ENCODE results near the gene RCAN2. TPM values are rescaled to one million over a fixed set of nuclear protein-coding genes. Genes with fewer than 3 reads are reported as not detected.
A peak's percentile ranks its signal among the peaks of the same experiment; 100 is the strongest.

RCAN2 gene
- total and polyA plus RNA-seq, 8 donors = 2.5 to 35.8 (median 3.1) TPM

DNA sequence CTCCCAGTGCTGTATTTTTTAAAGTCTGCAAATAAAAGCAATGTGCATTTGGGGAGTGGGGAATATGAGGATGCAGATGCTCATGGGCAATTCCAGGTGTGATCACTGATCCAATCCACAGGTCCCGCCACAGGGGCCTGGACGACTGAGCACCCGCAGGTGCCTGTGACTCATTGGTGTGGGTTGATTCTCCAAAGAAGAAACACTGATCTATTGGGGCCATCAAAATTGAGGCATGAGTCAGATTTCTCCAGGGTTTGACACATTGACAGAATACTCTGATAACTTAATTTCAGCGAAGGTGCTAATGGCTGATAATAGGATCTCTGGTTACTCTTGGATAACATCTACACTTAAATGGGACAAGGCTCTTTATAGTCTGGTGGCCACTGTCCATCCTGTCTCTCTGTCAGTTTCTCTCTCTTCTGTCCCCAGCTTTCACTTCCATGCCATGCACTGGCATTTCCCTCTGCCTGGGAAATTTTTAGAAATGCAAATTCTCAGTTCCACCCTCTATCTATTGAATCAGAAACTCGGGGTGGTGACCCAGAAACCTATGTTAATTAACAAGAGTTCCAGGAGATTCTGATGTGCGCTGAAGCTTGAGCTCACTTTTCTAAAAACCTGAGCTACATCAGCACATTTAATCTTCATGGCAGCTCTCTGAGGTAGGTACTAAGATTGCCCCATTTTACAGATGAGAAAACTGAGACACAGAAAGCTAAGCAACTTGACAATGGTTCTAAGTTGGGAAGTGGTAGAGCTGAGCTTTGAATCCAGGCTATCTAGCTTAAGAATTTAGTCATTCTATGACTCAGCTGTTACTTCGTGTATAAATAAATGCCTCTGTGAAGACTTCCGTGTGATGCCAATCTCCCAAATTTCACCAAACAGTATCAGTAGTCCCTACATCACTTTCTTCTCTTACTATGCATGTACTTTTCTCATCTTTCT, 10.2 kb upstream of the RCAN2 start:
- H3K9me3 ChIP-seq = no peaks in the 10 kb centered on the region
- TF ChIP-seq, protein P1, sequence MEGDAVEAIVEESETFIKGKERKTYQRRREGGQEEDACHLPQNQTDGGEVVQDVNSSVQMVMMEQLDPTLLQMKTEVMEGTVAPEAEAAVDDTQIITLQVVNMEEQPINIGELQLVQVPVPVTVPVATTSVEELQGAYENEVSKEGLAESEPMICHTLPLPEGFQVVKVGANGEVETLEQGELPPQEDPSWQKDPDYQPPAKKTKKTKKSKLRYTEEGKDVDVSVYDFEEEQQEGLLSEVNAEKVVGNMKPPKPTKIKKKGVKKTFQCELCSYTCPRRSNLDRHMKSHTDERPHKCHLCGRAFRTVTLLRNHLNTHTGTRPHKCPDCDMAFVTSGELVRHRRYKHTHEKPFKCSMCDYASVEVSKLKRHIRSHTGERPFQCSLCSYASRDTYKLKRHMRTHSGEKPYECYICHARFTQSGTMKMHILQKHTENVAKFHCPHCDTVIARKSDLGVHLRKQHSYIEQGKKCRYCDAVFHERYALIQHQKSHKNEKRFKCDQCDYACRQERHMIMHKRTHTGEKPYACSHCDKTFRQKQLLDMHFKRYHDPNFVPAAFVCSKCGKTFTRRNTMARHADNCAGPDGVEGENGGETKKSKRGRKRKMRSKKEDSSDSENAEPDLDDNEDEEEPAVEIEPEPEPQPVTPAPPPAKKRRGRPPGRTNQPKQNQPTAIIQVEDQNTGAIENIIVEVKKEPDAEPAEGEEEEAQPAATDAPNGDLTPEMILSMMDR (IDR thresholded peaks at IDR 0.05) = no peak
- H3K4me1 ChIP-seq = no peaks in the 10 kb centered on the region
- ATAC-seq (no peak), DNase-seq (no peak)
- intact Hi-C loops (cut with DNase I) = no loop called here
- H3K27me3 ChIP-seq = peaks cover 0 to 5% of the 10 kb centered on the region in 2 donors
- H3K27ac ChIP-seq = no peak overlapping the region
- no peak overlapping the region for H3K4me3 ChIP-seq
- no peaks in the 10 kb centered on the region for H3K36me3 ChIP-seq

DNA sequence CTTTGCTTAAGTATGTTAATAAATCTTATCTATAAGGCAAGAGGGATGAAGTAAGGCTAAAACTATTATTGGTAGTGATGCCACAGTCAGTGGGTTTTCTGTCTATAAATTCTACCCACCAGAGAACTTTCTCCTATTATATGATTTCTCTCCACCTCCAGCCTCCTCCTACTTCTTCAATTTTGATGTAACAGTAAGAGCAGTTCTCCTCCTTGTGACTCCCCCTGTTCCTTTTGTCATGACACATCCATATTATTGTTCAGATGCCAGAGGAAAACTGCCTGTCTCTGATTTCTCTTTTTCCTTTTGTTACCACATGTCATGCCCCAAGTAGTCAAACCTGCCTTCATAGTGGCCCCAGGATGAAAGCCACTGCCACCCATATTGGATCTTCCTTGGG, 9.1 kb upstream of the RCAN2 start:
- intact Hi-C loops (cut with DNase I) = no loop called here
- no peaks in the 10 kb centered on the region for H3K36me3 ChIP-seq
- TF ChIP-seq, protein P1 (IDR thresholded peaks at IDR 0.05) = no peak
- no peaks in the 10 kb centered on the region for H3K4me1 ChIP-seq
- no peak overlapping the region for H3K27ac ChIP-seq
- DNase-seq (no peak), ATAC-seq (no peak)
- H3K9me3 ChIP-seq = no peaks in the 10 kb centered on the region
- no peak overlapping the region for H3K4me3 ChIP-seq
- H3K27me3 ChIP-seq = peaks cover 0 to 5% of the 10 kb centered on the region in 2 donors

DNA sequence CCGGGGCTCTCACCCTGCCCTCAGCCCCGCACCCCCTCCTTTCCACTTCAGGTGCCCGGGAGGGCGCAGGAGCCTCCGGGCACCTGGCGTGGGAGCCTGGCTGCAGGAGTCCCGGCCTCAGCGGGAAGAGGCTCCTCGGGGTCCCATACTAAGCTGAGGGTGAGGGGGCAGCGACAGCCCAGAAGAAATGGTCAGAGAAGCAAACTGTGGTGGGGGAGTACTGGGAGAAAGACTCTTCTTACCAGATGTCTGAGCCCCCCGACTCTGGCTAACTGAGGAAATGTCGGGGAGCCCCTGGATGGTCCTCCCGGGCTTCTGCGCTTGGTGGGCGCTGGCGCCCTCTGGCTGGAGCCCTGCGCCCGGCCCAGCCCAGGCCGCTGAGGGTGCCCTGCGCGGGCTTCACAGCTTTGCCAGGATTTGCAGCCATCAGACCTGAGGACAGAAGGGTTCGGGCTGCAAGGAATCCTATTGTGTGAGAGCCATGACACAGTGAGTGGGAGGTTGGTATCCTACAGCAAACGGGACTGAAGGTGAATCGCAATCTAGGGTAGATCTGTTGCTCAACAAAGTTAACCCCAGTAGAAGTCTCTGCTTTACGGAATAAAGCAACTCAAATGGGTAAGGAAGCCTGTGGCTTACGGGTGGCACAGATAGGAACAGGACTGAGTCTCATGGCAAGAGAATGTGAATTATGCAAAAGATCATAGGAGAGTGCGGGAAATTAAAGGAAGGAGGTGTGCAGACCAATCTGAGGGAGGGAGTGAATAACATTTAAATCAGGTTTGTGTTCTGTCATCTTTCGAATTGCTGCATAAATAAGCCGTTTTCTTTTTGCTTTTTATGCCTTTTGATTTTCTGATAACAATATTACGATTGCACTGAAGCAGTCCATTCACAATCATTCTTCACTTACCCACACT, 639 bp upstream of the RCAN2 start:
- peak overlapping the region; percentile 47 to 61 for H3K4me3 ChIP-seq
- intact Hi-C loops (cut with DNase I) = no loop called here
- no peaks in the 10 kb centered on the region for H3K36me3 ChIP-seq
- H3K9me3 ChIP-seq = no peaks in the 10 kb centered on the region
- H3K27ac ChIP-seq = peak overlapping the region; percentile 2 to 51
- DNase-seq (peak; percentile 39 to 79 (median 40)), ATAC-seq (peak; percentile 87)
- peaks cover 0 to 16% of the 10 kb centered on the region in 2 donors for H3K4me1 ChIP-seq
- TF ChIP-seq, protein P1 (IDR thresholded peaks at IDR 0.05) = peak; percentile 16 to 35
- peaks cover 0 to 75% of the 10 kb centered on the region in 2 donors for H3K27me3 ChIP-seq

DNA sequence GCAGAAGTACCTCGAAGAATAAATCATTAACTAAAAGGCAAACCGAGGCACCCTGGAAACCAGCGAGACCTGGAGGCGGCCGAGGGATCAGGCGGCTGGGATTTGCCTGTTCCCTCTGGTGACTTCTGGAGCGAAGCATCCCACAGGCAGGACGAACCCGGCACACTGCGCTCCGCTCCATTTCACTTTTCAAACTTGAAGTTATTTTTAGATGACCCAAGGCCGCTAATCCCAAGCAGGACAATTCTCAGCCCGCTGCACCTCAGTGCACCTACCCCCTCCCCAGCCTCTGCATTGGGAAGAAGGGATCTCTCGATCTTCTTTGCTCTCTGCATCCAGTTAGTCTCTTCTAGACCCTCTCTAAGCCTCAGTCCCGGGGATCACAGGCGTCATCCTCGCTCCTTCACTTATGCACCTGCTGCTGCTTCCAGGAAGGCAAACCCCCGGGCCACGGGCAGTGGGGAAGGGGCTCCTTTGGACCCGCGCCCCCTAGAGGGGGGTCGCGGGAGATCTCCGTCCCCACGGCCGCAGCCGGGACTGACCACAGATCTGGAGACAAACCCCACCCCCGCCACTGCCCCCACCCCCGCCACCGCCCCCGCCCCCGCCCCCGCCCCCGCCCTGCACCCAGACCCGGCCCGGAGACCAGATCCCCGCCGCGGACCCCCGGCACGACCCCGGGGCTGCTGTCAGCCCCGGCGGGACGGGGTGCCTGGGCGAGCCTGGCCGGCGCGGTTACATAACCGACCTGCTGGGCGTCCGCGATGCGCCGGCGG, 636 bp downstream of the RCAN2 start:
- no peak overlapping the region for H3K27ac ChIP-seq
- peaks cover 0 to 75% of the 10 kb centered on the region in 2 donors for H3K27me3 ChIP-seq
- peak in 3 of 4 donors; percentile 15 to 53 (median 40) for DNase-seq
- intact Hi-C loops (cut with DNase I) = no loop called here
- ATAC-seq = peak; percentile 24
- no peaks in the 10 kb centered on the region for H3K36me3 ChIP-seq
- TF ChIP-seq, protein P1 (IDR thresholded peaks at IDR 0.05) = no peak
- H3K4me1 ChIP-seq = peaks cover 0 to 16% of the 10 kb centered on the region in 2 donors
- no peaks in the 10 kb centered on the region for H3K9me3 ChIP-seq
- H3K4me3 ChIP-seq = peak overlapping the region; percentile 47 to 61
